ENCODE measurements around the gene SETD1A. TPM values are rescaled to one million over a fixed set of nuclear protein-coding genes. Genes with fewer than 3 reads are reported as not detected.
"Not testable (repeated sequence)": the region's sequence is repeated elsewhere in the genome, so short reads cannot be mapped to it uniquely, and the experiment has no call there.

The SETD1A gene
- total RNA-seq, 1 donor from 2014 or later: 11.0 TPM

DNA sequence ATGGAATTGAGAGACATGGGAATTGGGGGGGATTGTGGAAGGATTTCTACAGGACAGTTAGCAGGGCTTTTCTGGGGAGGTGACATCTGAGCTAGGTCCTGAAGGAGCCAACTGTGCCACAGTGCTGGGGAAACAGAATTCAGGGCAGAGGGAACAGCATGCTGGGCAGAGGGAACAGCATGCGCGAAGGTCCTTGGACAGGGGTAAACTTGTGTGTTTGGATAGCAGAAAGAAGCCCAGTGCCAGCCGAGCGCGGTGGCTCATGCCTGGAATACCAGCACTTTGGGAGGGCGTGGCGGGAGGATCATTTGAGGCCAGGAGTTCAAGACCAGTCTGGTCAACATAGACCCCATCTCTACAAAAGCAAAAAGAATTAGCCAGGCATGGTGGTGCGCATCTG is 49.0 kb downstream of the SETD1A start:
- no peak for ATAC-seq
- intact Hi-C loops (cut with micrococcal nuclease): no loop called here
- DNase-seq: no peak

GRCh38 chr16:31007684-31008083 is 50.1 kb downstream of the SETD1A start:
- no peak for ATAC-seq
- intact Hi-C loops (cut with micrococcal nuclease): no loop called here
- DNase-seq: no peak

DNA sequence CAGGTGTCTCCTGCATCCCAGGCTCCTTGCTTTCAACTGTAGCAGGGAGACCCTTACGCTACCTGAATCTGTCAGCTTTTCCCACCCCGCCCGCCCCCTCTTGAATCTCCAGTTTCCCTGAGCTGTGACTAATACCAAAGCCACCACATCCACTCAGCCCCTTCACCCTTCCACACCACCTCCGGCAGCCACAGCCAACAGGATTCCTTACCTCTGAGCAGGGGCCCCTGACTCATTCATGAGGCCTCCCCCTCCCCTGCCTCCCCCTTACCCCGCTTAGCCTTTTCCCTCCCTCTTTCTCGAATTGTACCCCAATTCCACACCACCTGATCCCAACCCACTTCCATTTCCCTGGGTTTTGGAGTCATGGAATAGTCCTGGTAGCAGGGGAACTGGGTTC is 50.6 kb downstream of the SETD1A start:
- intact Hi-C loops (cut with micrococcal nuclease): no loop called here
- DNase-seq: no peak
- ATAC-seq: no peak

DNA sequence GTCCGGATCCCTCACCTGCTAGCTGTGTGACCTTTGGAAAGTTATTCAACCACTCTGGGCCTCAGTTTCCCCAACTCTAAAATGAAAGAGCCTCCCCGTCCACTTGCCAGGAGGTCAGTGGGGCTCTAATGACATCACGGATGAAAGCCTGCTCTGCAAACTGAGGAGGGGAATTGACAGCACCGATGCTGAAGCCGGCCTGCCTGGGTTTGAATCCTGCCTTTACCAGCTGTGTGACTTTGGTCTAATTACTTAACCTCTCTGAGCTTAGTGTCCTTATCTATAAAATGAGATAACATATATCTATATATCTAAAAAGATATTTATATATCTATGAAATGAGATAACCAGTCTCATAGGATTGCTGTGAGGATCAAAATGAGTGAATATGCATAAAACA is 51.0 kb downstream of the SETD1A start:
- no peak for DNase-seq
- intact Hi-C loops (cut with micrococcal nuclease): no loop called here
- no peak for ATAC-seq

DNA sequence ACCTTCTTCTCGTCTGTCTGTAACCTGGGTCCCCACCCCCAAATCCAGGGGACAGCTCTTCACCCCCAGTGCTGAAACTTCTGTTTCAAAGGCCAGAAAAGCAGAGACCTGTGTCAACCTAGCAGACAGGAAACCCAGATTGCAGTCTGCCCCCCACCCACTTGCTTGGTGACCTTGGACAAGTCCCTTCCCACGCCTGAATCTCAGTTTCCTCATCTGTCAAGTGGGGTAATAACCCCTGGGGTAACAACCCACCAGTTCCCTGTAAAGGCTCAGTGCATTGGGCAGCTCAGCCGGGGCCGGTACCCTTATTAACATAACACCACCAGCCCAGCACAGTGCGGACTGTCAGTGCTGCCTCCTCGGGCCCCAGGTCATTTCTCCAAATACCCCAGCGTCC is 51.6 kb downstream of the SETD1A start:
- DNase-seq: no peak
- no peak for ATAC-seq

GRCh38 chr16:31009894-31010584 is 52.5 kb downstream of the SETD1A start:
- DNase-seq (no peak), ATAC-seq (no peak)
- intact Hi-C loops (cut with micrococcal nuclease): no loop called here

More for the DNA sequence above, 51.6 kb downstream of the SETD1A start:
- intact Hi-C loops (cut with micrococcal nuclease): no loop called here

GRCh38 chr16:31010585-31011325 is 53.2 kb downstream of the SETD1A start, which contains the start of gene STX1B:
TSS of gene STX1B (minus strand) at chr16:31010638. CDS start at chr16:31010396, 242 bp downstream.
- DNase-seq (no peak), ATAC-seq (no peak)
- intact Hi-C loops (cut with micrococcal nuclease): no loop called here

- DNase-seq; ATAC-seq; intact Hi-C loops (cut with micrococcal nuclease): not testable (repeated sequence)
Measured at GRCh38 chr16:31011815-31012214, 54.3 kb downstream of the SETD1A start.

- intact Hi-C loops (cut with micrococcal nuclease); ATAC-seq; DNase-seq: not testable (repeated sequence)
Measured at GRCh38 chr16:31013292-31013691, 55.7 kb downstream of the SETD1A start.

- ATAC-seq: no peak
- DNase-seq: no peak
- intact Hi-C loops (cut with micrococcal nuclease): no loop called here
Measured at GRCh38 chr16:31016018-31016417, 58.5 kb downstream of the SETD1A start.

DNA sequence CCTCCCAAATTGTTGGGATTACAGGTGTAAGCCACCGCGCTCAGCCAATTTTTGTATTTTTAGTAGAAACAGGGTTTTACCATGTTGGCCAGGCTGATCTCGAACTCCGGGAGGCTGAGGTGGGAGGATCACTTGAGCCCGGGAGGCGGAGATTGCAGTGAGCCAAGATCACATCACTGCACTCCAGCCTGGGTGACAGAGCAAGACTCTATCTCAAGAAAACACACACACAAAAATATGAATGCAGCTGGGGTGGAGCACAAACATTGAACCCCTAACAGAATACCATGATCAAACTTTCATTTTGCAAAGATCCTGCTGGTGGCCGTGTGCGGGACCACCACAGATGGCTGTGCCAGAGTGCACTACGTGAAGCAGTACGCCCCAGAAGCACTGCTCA is 60.2 kb downstream of the SETD1A start:
- ATAC-seq; intact Hi-C loops (cut with micrococcal nuclease); DNase-seq: not testable (repeated sequence)

DNA sequence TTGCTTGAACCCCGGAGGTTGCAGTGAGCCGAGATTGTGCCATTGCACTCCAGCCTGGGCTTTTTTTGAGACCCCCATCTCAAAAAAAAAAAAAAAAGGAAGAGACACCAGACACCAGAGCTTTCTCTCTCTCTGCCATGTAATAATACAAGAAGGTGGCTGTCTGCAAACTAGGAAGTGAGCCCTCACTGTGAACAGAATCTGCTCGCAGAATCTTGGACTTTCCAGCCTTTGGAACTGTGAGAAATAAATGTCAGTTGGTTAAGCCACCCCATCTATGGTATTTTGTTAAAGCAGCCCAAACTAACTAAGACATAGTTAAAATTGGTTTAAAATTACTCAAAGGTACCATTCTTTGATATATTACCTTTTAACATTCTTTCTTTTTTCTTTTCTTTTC is 63.0 kb downstream of the SETD1A start:
- ATAC-seq: no peak
- intact Hi-C loops (cut with micrococcal nuclease): no loop called here
- no peak for DNase-seq

- no peak for ATAC-seq
- no peak for DNase-seq
- intact Hi-C loops (cut with micrococcal nuclease): no loop called here
Measured at GRCh38 chr16:31022544-31023251, 65.1 kb downstream of the SETD1A start.

- intact Hi-C loops (cut with micrococcal nuclease): no loop called here
- DNase-seq: no peak
- ATAC-seq: no peak
Measured at GRCh38 chr16:31023252-31023602, 65.7 kb downstream of the SETD1A start.

GRCh38 chr16:31023627-31024226 is 66.2 kb downstream of the SETD1A start:
- no peak for DNase-seq
- ATAC-seq: no peak
- intact Hi-C loops (cut with micrococcal nuclease): no loop called here

GRCh38 chr16:31025339-31025738 is 67.8 kb downstream of the SETD1A start:
- DNase-seq: no peak
- no peak for ATAC-seq
- intact Hi-C loops (cut with micrococcal nuclease): no loop called here

DNA sequence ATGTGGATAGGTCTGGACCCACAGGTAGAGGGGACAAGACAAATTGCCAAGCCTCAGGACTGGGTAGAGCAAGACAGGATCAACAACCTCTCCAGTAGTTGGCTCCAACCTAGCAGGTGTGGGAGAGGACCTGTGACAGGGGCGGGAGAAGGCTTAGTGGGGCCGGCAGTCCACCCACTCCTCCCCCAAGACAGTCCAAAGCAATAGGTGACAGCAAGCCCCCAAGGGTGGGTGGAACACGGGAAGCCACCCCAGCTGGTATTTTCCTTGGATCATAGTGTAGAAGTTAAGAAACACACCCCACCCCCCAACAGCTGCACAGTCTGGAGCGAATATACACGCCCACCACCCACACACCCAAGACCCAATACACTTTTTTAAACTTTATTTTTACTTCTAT is 71.7 kb downstream of the SETD1A start:
- intact Hi-C loops (cut with micrococcal nuclease): no loop called here
- ATAC-seq: no peak
- DNase-seq: no peak

DNA sequence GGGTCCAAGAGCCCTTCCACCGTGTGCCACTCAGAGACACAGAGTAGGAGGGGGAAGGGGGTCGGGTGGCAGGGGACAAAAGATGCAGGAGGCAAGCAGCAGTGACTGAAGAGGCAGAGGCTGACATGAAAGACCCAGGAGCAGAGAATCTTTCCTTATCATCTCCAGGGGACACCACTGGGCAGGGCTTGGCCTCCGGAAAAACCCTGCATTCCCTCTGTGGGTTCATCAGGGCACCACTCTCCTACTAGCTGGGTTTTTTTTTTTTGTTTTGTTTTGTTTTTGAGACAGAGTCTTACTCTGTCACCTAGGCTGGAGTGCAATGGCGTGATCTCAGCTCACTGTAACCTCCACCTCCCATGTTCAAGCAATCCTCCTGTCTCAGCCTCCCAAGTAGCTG is 73.7 kb downstream of the SETD1A start:
- intact Hi-C loops (cut with micrococcal nuclease): no loop called here
- ATAC-seq: no peak

GRCh38 chr16:31032736-31033708 is 75.5 kb downstream of the SETD1A start, which contains the start of gene STX4:
TSS of gene STX4 (plus strand) at chr16:31033558. CDS start at chr16:31033806, 248 bp downstream.
- peak; percentile 96 for ATAC-seq
- intact Hi-C loops (cut with micrococcal nuclease): no loop called here
- peak; percentile 99 for DNase-seq

More for the DNA sequence above, 73.7 kb downstream of the SETD1A start:
- DNase-seq: no peak
